Bronchial epithelial cell (primary cell): ENCODE measurements around the gene EPDR1. TPM values are rescaled to one million over a fixed set of nuclear protein-coding genes. Genes with fewer than 3 reads are reported as not detected.

Experiments used
- DNase-seq: peaks from one replicate; pipeline ENCODE4 v3.0.0-alpha.2; 2010; ENCODE audit warnings: low read depth
- FAIRE-seq: peaks from 2 replicates; lab custom pipeline; 2011; peaks lifted over from hg19 to GRCh38; lab: Jason Lieb, UNC
- H3K27me3 ChIP-seq: 2 replicates; pipeline ENCODE4 v1.5.1; 2011; ENCODE audit warnings: low read length; ENCODE audit not compliant: control insufficient read depth, insufficient read depth
- H3K36me3 ChIP-seq: 2 replicates; pipeline ENCODE4 v1.5.1; 2011; ENCODE audit warnings: low read length; ENCODE audit not compliant: control insufficient read depth, insufficient read depth
- H3K4me3 ChIP-seq: 2 replicates; pipeline ENCODE4 v1.5.1; 2011; ENCODE audit warnings: mild to moderate bottlenecking, low read depth, low read length, control low read depth
- CTCF ChIP-seq: IDR thresholded peaks from 2 replicates; pipeline ENCODE4 v1.5.1; 2011; ENCODE audit warnings: mild to moderate bottlenecking, moderate library complexity, low read length, control low read depth, inconsistent platforms; ENCODE audit not compliant: insufficient read depth, severe bottlenecking
- total RNA-seq: library from RNA; depleted of rRNA; stranded (reverse); fragments of >200 nt; gene quantifications from 2 replicates; pipeline ENCODE4 v1.2.1, GENCODE V29; 2014

The EPDR1 gene
- total RNA-seq, 1 donor from 2014 or later: 5.3 TPM

GRCh38 chr7:37923996-37924395 lies 3.6 kb downstream of the EPDR1 start:
- no peak overlapping the region for H3K4me3 ChIP-seq
- DNase-seq (no peak), FAIRE-seq (no peak)
- no peak for TF ChIP-seq CTCF
- H3K36me3 ChIP-seq: no peaks in the 10 kb centered on the region
- no peaks in the 10 kb centered on the region for H3K27me3 ChIP-seq

GRCh38 chr7:37924491-37925041 lies 4.1 kb downstream of the EPDR1 start:
- no peak for FAIRE-seq
- no peak for TF ChIP-seq CTCF
- no peak overlapping the region for H3K4me3 ChIP-seq
- no peaks in the 10 kb centered on the region for H3K36me3 ChIP-seq
- no peak for DNase-seq
- no peaks in the 10 kb centered on the region for H3K27me3 ChIP-seq

- H3K27me3 ChIP-seq: no peaks in the 10 kb centered on the region
- no peak for TF ChIP-seq CTCF
- no peak for FAIRE-seq
- no peak for DNase-seq
- no peak overlapping the region for H3K4me3 ChIP-seq
- no peaks in the 10 kb centered on the region for H3K36me3 ChIP-seq
These were observed 5.2 kb downstream of the EPDR1 start for GRCh38 chr7:37925620-37926019.

- Histone ChIP-seq H3K27me3 (no peaks in the 10 kb centered on the region), H3K36me3 (no peaks in the 10 kb centered on the region), H3K4me3 (no peak overlapping the region)
- DNase-seq (no peak), FAIRE-seq (no peak)
- no peak for TF ChIP-seq CTCF
These were observed 7.5 kb downstream of the EPDR1 start for GRCh38 chr7:37927773-37928444.

GRCh38 chr7:37928878-37929277 lies 8.4 kb downstream of the EPDR1 start:
- no peaks in the 10 kb centered on the region for H3K36me3 ChIP-seq
- no peak for DNase-seq
- TF ChIP-seq CTCF: no peak
- no peak for FAIRE-seq
- H3K27me3 ChIP-seq: no peaks in the 10 kb centered on the region
- no peak overlapping the region for H3K4me3 ChIP-seq
